ENCODE measurements around the gene FOXI3.

FOXI3 gene

DNA sequence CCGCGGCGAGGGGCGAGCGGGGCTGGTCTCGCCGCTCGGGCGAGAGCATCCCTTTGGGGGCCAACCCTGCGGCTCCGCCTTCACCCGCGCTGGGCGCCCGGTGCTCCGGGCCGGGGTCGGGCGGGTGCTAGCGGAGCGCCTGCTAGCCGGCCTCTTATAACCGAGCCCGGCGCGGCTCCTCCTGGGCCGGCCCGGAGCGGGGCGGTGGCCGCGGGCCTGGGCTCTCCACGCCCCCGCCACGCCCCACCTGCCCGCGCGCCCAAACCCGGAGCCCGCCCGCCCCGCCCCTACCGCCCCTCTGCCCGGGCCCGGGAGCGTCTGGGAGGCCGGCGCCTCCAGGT is at the start of gene FOXI3:
Gene FOXI3 (minus strand): TSS at position 129 of the 341 bp plus-strand sequence. CDS start 158 bp downstream, outside the sequence.
- DNase-seq = no peak

DNA sequence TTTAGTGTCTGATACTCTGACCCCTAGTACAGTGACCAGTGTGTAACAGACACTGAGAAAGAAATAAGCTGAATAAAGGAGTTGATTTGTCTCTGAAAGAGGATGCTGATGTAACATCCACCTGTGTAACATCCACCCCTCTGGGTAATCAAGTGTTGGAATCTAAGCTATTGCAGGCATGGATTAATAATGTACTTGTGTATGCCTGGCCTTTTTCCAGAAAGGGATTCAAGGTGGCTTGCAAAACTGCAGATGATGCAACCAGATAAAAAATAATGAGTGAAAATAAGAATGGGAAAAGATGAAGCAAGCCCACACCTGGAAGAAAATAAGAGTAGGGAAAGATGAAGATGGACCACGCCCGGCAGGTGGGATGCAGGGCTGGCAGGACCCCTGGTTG is 48.2 kb upstream of the FOXI3 start:
- no peak for DNase-seq

DNA sequence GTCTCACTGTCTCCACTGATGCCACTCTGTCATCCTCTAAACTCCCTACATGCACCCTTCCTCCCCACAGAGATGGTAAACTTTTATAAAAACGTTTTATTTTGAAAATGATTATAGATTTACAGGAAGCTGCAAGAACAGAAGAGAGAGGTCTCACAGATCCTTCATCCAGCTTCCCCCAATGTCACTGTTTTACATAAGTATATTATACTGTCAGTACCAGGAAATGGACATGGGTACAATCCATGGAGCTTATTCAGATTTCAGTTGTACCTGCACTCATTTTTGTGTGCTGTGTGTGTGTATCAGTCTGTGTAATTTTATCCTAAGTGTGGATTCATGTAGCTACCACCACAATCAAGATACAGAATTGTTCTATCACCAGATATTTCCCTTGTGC is 46.7 kb upstream of the FOXI3 start:
- DNase-seq = no peak

DNA sequence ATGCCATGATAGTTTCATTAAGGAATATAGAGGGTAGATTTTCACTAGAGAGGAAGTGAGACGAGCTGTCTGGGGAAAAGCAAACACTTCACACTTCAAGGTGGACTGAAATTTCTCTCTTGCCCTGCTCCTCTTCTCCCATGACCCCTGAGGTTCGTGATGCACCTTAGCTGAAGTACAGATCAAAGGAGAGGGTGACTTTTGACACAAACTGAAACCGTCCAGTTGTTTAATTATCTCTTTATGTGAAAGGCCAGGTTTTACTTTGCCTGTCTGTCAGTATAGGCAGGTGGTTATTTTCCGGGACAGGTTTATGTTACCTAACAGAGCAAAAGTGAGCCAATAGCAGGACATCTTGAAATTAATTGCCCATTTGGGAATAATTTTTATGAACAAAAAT is 41.0 kb upstream of the FOXI3 start:
- DNase-seq = no peak

DNA sequence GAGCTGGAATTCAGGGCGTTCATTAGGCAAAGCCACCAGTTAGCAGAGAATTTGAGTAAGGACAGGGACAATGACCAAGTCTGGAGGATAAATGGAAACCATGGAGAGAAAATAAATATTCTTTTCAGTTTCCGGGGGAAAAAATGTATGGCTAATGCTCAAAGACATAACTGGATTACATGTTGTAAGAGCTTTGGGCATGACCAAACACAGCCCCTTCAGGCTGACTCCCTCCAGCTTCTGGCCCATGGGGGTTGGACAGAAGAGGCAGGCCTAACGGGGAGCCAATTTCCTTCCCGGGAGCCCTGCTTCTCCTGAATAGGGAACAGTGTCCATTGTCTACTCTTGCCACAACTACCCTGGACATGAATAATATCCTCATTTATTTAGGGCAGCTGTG is 39.5 kb upstream of the FOXI3 start:
- no peak for DNase-seq

DNA sequence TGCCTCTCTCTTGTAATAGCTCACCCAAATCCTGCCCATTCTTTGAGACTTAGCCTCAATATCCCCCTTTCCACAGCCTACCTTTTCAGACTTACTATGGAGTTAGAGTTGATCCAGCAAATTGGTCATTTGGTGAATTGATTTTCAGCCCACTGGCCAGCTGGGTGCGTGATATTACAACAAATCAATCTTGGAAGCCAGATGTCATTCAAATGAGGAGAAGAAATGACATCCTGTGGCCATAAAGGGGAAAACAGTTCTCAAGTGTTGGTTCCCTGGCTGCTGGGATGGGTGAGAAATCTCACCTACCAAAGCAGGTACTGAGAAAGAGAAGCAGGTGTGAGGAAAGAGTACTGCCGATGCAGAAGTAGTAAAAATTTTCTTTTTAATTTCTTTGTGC is 36.7 kb upstream of the FOXI3 start:
- DNase-seq = no peak

DNA sequence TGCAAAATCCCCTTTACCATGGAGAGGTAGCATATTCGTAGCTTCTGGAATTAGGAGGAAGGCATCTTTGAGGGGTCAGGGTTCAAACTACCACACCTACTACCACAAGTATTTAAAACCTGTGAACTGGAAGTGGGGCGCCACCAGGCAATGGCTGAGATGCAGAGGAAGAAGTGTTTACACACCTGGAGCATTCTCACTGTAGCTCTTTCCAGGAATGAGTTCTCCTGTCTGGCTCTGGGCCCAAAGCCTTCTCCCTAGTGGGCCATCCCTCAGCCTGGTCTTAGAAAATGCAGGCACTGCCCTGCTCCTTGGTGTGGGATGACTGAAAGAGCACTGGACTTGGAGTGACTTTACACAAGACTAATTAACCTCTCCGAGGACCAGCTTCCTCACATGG is 30.7 kb upstream of the FOXI3 start:
- DNase-seq = no peak

DNA sequence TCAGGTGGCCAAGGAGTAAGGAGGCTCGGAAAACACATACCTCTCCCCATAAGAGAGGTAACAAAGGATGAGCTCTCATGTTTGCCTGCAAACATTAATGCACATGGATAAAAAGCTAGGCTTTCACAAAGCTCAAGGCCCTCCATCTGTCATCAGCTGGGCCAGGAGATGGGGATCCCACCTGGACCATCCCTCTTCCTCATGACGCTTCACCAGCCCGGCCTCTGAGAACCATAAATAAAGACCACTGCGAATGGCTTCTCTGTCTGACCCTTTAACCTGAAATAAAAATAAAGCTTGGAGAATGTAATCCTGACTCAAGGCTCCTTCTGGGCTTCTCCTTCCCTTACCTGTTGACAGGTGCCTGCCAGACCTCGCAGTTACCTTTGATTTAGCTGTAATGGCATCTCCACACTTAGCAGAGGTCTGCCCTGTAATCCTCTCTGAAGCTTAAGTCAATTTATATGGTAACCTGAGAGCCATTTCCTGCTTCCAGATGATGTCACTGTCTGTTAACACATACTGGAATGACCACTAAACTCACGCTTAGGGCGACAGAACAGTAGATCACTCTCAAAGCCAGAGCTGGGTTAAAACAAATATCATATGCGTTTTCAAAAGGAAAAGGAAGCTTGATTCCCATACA is 29.3 kb upstream of the FOXI3 start:
- no peak for DNase-seq

DNA sequence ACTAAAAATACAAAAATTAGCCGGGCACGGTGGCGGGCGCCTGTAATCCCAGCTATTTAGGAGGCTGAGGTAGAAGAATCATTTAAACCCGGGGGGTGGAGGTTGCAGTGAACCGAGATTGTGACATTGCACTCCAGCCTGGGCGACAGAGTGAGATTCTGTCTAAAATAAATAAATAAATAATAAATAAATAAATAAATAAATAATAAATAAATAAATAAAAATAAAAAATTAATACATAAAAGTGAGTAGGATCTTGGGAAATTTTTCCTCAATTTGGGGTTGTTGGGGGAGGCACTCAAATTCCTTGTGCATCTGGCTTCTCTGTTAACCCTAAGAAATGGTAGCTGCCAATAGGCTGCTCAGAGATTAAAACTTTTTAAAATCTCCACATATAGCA is 20.3 kb upstream of the FOXI3 start:
- DNase-seq = no peak

DNA sequence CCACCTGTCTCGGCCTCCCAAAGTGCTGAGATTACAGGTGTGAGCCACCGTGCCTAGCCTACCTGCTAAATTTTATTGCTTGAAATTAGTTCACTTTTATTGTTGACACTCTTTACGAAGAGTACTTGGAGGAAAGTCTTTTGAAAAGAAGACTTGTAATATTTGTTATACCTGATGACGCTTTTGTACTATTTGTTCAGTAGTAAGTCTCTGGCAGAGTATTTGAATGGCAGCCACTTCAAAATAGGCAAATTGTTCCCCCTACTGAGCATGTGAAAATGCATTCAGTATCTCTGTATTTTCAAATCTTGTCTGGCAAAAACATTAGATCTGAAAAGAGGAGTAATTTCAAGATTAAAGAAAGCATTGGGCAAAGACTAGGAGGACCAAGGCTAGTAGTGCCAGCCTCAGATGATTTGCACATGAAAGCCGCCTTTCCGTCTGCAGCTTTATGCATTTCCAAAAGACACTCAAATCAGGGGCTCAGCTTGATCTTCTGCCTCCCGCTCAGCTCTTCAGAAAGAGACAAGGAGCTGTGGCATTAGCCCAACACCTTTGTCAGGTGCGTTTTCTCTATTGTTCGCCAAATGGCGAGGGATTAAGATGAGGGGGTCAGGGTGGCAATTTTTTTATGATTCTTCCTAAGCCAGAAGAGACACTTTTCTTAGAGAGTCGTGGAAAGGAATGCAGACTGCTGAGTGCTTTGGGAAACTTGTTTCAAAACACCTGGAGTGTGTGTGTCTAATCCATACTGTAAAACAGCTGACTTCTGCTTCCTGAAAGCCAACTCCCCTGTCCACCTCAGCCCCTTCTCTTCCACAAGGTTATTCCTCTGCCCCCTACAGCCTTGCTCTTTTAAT is 18.8 kb upstream of the FOXI3 start:
- DNase-seq = no peak

DNA sequence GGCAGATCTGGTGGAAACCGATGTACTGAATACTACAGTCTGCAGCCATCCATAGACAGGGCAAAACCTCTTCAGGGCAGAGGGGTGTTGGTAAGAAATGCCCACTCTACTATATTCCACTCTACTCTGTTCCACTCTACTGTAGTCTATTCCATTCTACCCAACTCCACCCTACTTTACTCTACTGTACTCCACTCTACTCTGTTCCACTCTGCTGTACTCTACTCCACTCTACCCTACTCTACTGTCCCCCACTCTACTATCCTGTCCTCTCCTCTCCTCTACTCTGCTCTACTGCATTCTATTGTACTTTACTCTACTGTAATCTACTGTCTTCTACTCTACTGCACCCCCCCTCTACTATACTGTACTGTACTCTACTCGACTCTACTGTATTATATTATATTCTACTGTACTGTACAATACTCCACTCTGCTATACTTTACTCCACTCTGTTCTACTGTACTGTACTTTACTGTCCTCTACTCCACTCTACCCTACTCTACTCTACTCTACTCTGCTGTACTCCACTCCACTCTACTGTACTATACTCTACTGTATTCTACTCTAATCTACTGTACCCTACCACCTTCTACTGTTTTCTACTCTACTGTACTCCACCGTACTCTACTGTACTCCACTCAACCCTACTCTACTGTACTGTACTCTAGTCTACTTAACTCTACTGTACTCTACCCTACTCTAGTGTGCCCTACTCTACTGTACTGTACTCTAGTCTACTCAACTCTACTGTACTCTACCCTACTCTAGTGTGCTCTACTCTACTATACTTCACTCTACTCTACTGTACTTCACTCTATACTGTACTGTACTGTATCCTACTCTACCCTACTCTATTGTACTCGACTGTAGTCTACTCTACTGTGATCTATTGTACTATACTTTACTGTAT is 17.0 kb upstream of the FOXI3 start:
- no peak for DNase-seq

DNA sequence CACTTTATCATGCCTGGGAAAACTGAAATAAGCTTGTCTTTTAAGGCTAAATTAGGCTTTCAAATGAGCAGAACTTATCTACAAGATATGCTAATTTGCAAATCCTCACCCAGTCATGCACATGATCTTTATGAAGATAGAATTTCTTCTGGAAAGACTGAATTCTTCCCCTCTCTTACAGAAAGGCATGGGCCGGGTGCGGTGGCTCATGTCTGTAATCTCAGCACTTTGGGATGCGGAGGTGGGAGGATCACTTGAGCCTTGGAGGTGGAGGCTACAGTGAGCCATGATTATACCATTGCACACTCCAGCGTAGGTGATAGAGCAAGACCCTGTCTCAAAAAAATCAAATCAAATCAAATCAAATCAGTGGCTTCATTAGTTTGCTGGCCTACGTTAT is 11.7 kb upstream of the FOXI3 start:
- no peak for DNase-seq

DNA sequence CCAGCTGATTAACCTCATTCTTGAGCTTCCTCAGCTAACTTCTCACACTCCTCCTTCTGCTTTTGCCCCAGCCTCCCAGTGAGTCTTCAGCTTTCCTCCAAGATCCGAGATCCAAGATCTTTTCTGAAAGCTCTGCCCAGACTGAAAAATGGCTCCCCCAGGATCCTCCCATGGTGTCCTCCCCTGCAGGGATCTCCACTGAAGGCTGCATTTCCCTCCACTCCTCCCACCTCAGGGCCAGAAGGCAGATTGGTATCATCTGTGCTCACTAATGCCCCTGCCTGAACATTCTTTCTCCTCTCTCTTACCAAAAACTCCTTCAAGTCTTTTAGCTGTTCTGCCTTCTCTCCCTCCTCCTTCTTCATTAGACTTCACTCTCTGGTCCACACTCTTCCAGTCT is 6.1 kb upstream of the FOXI3 start:
- DNase-seq = no peak

DNA sequence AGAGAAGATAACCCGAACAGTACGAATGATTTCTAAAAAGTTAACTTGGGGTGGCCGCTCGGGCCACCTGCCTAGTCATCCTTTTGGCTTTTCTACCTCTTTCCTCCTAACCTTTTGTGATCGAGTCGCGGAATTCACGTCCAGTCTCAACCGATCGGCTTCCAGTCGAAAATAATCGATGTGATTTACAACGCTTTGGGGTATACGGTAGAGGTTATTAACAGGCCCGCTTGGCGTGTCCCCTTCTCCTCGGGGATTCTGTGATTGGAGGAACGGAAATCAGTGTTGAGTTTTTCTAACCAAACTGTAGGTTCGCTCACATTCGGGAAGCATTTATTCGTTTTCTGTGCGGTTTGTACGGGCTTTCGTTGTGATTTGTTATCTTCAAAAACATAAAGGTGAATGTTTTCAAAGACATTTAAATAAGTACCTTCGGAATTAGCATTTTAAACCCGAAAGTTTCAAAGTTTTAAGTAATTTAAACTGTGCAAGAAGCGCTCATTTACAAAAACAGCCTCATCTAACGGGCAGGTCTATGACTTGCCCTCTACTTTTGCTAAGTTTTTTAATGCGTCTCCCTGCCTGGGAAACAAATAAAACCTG is 588 bp upstream of the FOXI3 start:
- no peak for DNase-seq

DNA sequence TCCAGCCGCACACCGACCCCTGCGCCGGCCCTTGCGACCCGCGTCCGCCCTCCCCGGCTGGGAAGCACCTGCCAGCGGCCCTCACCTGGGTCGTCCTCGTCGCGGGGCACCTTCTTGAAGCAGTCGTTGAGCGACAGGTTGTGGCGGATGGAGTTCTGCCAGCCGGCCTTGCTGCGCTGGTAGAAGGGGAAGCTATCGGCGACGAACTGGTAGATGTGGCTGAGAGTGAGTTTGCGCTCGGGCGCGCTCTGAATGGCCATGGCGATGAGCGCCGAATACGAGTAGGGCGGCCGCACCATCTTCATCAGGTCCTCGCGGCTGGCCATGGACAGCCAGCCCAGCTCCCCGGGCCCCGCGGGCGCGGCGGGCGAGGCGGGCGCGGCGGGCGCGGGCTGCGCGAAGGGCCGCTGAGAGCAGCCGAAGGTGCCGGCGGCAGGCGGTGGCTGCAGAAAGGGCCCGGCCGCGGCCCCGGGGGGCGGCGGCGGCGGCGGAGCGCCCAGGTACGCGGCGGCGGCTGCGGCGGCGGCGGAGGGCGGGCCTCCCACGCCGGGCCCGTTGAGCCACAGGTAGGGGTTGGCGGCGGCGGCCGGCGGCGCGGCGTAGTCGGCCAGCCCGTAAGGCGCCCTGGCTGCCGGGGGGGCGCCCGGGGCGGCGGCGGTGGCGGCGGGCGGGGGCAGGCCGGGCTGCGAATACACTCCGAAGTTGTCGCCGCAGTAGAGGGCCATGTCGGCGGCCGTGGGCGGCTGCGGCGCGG is 505 bp downstream of the FOXI3 start:
- no peak for DNase-seq

DNA sequence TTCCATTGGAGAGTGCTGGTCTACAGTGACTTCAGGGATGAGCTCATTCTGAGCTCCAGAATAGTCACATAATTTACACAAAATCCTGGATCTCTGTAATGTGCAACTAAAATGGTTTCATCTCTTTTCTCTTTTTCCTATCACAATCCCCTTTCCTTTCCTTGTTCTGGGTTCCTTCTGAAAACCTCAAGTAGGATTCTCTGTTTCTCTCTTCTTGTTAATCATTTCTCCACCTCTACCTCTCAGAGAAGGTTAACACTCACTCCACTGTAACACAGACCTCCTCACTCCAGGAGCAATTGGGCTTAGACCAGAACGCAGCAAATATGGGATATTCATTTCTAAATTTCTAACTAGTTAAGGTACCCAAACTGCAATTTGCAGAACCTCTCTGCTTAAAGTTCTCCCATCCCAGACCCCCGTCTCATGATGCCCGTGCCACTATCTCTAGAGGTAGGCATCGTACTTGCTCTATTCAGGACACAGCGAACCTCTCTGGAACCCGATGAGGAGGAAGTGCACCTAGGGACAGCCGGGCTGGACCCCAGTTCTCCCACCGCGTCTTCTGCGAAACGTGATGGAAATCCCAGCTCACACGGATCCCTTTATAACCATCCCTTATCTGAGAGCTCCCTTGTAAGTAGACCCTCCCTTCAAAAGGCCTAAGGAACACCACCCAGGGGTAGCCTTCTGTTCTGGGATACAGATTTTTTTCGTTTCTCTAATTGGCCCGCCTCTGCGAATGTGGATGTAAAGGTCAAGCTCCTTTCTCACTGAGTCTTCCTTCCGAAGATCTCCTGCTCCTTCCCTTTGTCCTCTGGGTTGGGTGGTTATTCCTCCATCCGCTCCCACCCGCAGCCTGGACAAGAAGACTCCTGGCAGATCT is 1.3 kb downstream of the FOXI3 start:
- no peak for DNase-seq

DNA sequence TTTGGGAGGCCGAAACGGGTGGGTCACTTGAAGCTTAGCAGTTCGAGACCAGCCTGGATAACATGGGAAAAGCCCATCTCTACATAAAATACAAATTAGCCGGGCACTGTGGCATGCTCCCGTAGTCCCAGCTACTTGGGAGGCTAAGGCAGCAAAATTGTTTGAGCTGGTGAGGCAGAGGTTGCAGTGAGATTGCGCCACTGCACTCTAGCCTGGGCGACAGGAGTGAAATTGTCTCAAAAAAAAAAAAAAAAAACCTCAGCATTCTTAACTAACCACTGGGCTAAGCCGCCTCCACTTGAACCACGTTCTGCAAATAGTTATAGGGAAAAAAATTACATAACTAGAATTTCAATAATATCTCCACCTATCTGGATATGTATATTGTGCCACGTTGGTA is 2.3 kb downstream of the FOXI3 start:
- no peak for DNase-seq

DNA sequence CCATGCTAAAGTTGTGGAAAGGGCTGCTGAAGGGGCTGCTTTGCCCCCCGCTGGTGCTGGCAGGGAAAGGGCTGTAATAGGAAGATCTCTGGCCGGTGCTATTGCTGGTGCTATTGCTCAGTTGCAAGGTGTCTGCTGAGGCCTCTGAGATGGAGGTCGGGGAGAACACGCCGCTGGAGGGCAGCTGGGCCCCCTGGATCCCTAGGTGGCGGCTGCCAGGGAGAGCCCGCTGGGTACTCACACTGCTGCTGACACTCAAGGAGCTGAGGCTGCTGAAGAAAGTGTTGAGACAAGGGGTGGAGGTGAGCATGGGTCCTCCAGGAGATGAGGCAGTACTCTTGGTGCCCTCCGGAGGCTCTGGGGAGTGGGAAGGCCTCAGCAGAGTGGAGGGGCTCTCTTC is 4.2 kb downstream of the FOXI3 start:
- DNase-seq = no peak

DNA sequence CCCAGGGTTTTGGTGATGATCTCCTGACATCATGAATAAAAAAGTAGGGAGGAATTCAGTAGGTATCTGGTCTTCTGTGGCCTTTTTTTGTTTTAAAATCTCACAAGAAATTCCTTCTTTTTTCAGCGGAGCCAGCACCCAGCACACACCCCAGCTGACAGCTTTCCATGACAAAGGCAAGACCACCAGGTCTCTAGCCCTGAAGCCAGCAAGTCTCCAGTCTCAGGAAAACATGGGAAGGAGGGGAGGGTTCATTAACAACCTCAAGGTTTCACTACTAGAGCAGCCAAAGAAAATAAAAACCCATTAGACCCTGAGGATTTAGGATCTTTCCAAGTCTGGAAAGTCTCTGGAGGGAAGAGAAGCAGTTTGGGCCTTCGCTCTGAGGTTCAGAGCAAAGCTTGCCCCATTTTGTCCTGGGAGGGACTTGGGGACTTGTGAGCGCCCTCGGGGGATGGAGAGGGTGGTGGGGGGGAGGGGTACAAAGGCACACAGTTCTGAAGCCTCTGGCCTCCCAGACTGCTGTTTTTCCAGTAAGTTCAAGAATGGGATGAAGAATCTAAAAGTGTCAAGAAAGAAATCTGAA is 9.0 kb downstream of the FOXI3 start:
- no peak for DNase-seq

DNA sequence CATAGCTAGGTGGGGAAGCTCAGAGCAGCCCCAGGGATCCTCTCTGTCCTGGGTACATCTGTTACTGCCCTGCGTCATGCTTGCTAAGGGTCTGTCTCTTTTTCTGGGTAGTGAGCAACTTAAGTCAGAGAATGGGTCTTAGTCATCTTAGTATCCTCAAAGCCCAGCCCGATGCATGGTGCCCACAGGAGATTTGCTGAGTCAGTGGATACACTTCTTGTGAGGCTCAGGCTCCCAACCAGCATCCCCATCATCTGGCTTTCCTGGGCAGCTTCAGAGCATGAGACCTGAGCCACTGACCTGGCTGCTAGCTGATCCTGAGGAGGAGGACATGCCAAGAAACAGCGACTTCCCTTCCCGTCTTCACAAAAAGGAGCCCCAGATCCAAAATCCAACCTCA is 10.0 kb downstream of the FOXI3 start:
- no peak for DNase-seq

DNA sequence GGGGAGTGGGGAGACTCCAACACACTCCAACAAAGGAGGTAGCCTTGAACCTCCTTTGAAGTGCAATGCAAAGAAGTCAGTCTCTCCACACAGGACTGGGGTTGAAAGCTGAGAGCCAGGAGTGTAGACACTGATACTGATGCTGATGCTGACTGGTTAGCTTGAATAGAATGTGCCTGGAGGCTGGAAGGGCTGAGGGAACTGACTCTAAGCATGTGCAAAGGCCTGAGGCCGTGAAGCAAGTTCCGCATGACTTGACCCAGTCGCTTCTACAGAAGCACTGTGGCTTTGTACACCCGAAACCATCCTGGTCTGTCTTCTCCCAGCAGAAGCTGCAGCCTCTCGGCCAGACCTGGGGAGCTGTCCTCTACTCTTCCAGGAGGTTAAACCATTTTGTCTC is 10.4 kb downstream of the FOXI3 start:
- DNase-seq = no peak
